Hepatocyte (in vitro differentiated cells): Measurements from ENCODE around the gene AIP. TPM values are rescaled to one million over a fixed set of nuclear protein-coding genes. Genes with fewer than 3 reads are reported as not detected.

Source experiments
- DNase-seq: peaks from one replicate; pipeline ENCODE4 v3.0.0-alpha.2; 2016; ENCODE audit warnings: low spot score
- H2AFZ ChIP-seq: fragments of 200-600 bp; sonication (generic); 2 replicates; pipeline ENCODE4 v1.6.0; 2016; ENCODE audit warnings: antibody characterized with exemption, mild to moderate bottlenecking
- H3K27ac ChIP-seq: fragments of 200-600 bp; sonication (generic); 2 replicates; pipeline ENCODE4 v1.5.1; 2016; ENCODE audit warnings: mild to moderate bottlenecking
- H3K27me3 ChIP-seq: fragments of 200-600 bp; sonication (generic); 2 replicates; pipeline ENCODE4 v1.6.1; 2016
- H3K36me3 ChIP-seq: fragments of 200-600 bp; sonication (generic); replicated peaks from 2 replicates; pipeline ENCODE4 v1.5.1; 2016; ENCODE audit warnings: low read depth; ENCODE audit not compliant: insufficient read depth
- H3K4me1 ChIP-seq: fragments of 200-600 bp; sonication (generic); 2 replicates; pipeline ENCODE4 v1.5.1; 2016; ENCODE audit warnings: mild to moderate bottlenecking, moderate library complexity; ENCODE audit not compliant: insufficient read depth
- H3K4me2 ChIP-seq: fragments of 200-600 bp; sonication (generic); 2 replicates; pipeline ENCODE4 v1.6.0; 2016
- H3K4me3 ChIP-seq: fragments of 200-600 bp; sonication (generic); 2 replicates; pipeline ENCODE4 v1.5.1; 2016; ENCODE audit warnings: mild to moderate bottlenecking
- H3K79me2 ChIP-seq: fragments of 200-600 bp; sonication (generic); 2 replicates; pipeline ENCODE4 v1.6.0; 2017; ENCODE audit warnings: mild to moderate bottlenecking
- H3K9me2 ChIP-seq: fragments of 200-600 bp; sonication (generic); replicated peaks from 2 replicates; pipeline ENCODE4 v1.6.0; 2017; ENCODE audit warnings: mild to moderate bottlenecking; ENCODE audit not compliant: insufficient read depth
- H3K9me3 ChIP-seq: fragments of 200-600 bp; sonication (generic); 2 replicates; pipeline ENCODE4 v1.5.1; 2016; ENCODE audit warnings: low read depth, mild to moderate bottlenecking
- H4K20me1 ChIP-seq: fragments of 200-600 bp; sonication (generic); 2 replicates; pipeline ENCODE4 v1.6.0; 2016; ENCODE audit warnings: mild to moderate bottlenecking; ENCODE audit not compliant: insufficient read depth, poor library complexity, severe bottlenecking
- CTCF ChIP-seq: fragments of 200-600 bp; sonication (generic); IDR thresholded peaks from 2 replicates; pipeline ENCODE4 v1.5.1; 2016; ENCODE audit warnings: antibody characterized with exemption, mild to moderate bottlenecking; ENCODE audit not compliant: poor library complexity
- EZH2 ChIP-seq: fragments of 200-600 bp; sonication (generic); IDR thresholded peaks from 2 replicates; pipeline ENCODE4 v1.6.1; 2016; ENCODE audit warnings: antibody characterized with exemption, mild to moderate bottlenecking, borderline replicate concordance
- EZH2phosphoT487 ChIP-seq: fragments of 200-600 bp; sonication (generic); IDR thresholded peaks from one replicate; pipeline ENCODE4 v1.6.1; 2018; ENCODE audit warnings: antibody characterized with exemption, mild to moderate bottlenecking, low read depth, moderate library complexity; ENCODE audit not compliant: unreplicated experiment, severe bottlenecking
- WGBS: methylation state at CpG from one replicate; pipeline ENCODE4 v1.1.6; 2016; ENCODE audit warnings: low lambda C conversion rate; ENCODE audit errors: missing lambda C conversion rate; 5-methylcytosine and 5-hydroxymethylcytosine counted together
- polyA plus RNA-seq: library from polyadenylated mRNA; unstranded; fragments of >200 nt; fragmentation: Nextera tagmentation; extraction: Ambion mirVana; gene quantifications from 2 replicates; pipeline ENCODE4 v1.2.1, GENCODE V29; 2016
- total RNA-seq: library from RNA; depleted of rRNA; stranded (reverse); fragments of >200 nt; gene quantifications from 2 replicates; pipeline ENCODE4 v1.2.3, GENCODE V29; 2014

AIP gene
- total and polyA plus RNA-seq, 2 experiments from 2014 or later: 35.3 to 45.2 TPM

GRCh38 chr11:67517784-67518552 is 35.1 kb downstream of the AIP start:
- Histone ChIP-seq H3K27me3 (no peaks in the 10 kb centered on the region), H2AFZ (no peak overlapping the region)
- WGBS: 71% methylated on average over 8 of the region's 10 CpGs

DNA sequence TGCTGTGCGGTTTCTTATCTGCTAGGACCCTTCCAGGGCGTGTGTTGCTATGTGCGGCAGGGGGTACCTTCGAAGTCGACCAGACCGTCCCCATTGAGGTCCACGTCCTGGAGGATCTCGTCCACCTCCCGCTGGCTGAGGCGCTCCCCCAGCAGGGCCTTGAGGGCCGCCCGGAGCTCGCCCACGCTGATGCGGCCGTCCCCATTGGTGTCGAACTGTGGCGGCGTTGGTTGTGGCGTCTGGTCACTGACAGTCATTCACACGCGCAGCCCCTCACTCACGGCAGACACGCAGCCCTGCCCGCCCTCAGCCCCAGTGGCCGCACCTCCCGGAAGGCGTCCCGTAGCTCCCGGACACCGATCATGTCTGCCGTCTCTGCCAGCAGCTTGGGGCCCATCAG is 36.9 kb downstream of the AIP start:
- no peak for DNase-seq
- Histone ChIP-seq H3K9me3 (no peaks in the 10 kb centered on the region), H4K20me1 (no peaks in the 10 kb centered on the region), H3K4me3 (no peak overlapping the region), H3K4me2 (no peak overlapping the region), H3K27ac (no peak overlapping the region), H3K79me2 (no peaks in the 10 kb centered on the region), H3K36me3 (no peaks in the 10 kb centered on the region), H2AFZ (no peak overlapping the region), H3K4me1 (no peaks in the 10 kb centered on the region), H3K27me3 (no peaks in the 10 kb centered on the region), H3K9me2 (no peaks in the 10 kb centered on the region)
- no peak for TF ChIP-seq CTCF
- TF ChIP-seq EZH2: no peak
- no peak for TF ChIP-seq EZH2phosphoT487
- 94% methylated on average over 14 of the region's 32 CpGs for WGBS

More at GRCh38 chr11:67517784-67518552, 35.1 kb downstream of the AIP start:
- Histone ChIP-seq H3K9me3 (no peaks in the 10 kb centered on the region), H3K4me3 (no peak overlapping the region), H3K4me1 (no peaks in the 10 kb centered on the region), H3K36me3 (no peaks in the 10 kb centered on the region), H3K4me2 (no peak overlapping the region), H3K27ac (no peak overlapping the region), H3K9me2 (no peaks in the 10 kb centered on the region), H3K79me2 (no peaks in the 10 kb centered on the region), H4K20me1 (no peaks in the 10 kb centered on the region)
- DNase-seq: no peak
- TF ChIP-seq EZH2 (no peak), CTCF (no peak), EZH2phosphoT487 (no peak)

DNA sequence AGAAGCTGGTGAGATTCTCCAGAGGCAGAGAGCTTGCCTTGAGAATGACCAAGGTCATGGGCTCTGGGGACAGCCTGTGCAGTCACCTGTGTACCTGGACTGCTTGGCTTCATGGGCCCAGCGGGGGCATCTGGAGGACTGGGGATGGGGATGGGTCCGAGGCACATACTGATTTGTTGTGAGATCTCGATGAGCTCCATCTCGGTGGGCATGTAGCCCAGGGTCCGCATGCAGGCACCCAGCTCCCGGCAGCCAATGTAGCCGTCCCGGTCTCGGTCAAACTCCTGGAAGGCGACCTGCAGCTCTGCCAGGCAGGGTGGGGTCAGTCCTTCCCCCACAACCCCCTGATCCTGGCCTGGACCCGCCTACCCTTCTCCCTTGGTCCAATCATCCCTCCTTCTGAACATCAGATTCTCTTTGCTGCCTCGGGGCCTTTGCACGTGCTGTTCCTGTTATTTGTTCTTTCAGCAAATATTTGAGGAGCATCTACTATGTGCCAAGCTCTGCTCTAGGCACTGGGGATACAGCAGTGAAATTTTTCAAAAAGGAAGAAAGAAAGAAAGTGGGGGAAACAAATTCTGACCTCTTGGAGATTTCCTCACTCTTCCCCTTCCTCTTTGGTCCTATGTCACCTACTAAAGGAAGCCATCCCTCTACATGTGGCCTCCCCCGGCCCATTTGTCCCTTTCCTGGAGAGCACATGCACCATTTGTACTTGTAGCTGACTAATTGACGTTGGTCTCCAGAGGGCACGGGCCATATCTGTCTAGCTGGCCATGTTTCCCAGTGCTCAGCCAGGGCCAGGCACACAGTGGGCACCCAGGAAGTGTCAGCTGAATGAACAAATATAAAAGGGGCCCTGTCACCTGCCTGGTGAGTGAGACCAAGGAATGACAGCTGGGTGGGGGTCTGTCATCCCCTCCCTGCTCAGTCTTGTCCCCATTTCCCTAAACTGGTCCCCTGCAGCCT is 38.3 kb downstream of the AIP start:
- Histone ChIP-seq H3K27me3 (no peaks in the 10 kb centered on the region), H3K4me3 (no peak overlapping the region), H3K9me2 (no peaks in the 10 kb centered on the region), H2AFZ (no peak overlapping the region), H4K20me1 (no peaks in the 10 kb centered on the region), H3K4me2 (no peak overlapping the region), H3K79me2 (no peaks in the 10 kb centered on the region), H3K27ac (no peak overlapping the region), H3K36me3 (no peaks in the 10 kb centered on the region), H3K9me3 (no peaks in the 10 kb centered on the region), H3K4me1 (no peaks in the 10 kb centered on the region)
- WGBS: 90% methylated on average over 16 of the region's 16 CpGs
- no peak for DNase-seq
- TF ChIP-seq EZH2phosphoT487 (no peak), CTCF (no peak), EZH2 (no peak)
